GOT3 (cell line): ENCODE data around the gene ANXA6.

Experiments used
- DNase-seq: peaks from one replicate; lab custom pipeline; 2025; ENCODE audit warnings: mixed read lengths; lab: John Stamatoyannopoulos, UW

Gene ANXA6

GRCh38 chr5:151128817-151129216, 28.8 kb downstream of the ANXA6 start:
- no peak for DNase-seq

- DNase-seq = no peak
Observed at GRCh38 chr5:151127926-151128325, 29.7 kb downstream of the ANXA6 start.

GRCh38 chr5:151126199-151126645, 31.4 kb downstream of the ANXA6 start:
- DNase-seq = no peak

DNA sequence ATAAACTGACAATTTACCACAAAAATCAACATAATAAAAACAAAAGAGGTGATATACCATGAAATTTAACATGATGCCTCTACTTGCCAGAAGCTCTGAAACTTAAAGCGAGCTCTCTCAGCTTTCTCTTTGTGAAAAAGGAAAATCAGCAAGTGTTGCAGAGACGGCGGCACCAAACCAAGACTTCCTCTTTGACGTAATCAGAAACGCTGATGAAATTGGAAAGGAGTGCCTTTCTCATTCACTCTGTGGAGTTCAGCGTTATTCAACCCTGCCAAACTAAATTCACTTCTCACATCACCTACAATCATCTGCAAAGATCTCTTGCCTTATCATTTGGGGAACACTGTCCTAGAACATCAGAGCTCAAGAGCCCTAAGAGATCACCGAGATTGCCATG, 32.2 kb downstream of the ANXA6 start:
- no peak for DNase-seq

DNA sequence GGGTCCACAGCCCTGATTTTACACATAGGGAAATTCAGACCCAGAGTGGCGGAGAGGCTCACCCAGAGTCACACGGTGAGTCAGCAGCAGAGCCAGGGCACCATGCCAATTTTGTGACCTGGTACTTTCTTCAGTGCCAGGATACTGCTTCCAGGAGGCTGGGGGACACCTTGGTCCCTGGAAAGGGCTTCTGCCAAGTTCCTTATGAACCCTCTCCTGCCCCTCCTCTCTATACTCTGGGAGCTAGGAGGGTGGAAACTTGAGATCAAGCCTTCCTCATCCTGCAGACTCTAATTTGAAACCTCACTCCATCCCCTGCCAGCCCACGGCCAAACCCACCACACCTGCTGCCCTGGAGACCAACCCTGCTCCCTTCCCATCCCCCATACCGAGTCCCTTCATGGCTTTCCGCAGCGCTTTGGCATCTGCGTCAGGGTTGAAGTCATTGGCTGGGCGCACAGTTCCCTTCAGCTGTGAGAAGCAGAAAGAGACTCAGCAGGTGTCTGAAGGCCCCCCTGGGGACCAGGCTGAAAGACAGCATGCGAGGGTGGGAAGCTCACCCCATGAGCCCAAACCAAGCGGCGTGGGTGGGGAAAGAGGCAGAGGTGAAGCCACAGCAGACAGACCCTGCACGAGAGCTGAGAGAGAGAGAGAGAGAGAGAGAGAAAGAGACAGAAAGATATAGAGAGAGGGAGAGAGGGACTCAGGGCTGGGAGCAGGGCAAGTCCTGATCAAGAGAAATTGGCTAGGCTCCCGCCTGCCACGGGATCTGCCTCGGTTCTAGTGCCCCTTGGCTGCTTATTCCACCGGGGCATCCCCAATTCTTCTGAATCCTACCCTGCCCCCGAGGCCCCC, 33.5 kb downstream of the ANXA6 start:
- DNase-seq = no peak

- no peak for DNase-seq
Observed at GRCh38 chr5:151122828-151123227, 34.8 kb downstream of the ANXA6 start.

DNA sequence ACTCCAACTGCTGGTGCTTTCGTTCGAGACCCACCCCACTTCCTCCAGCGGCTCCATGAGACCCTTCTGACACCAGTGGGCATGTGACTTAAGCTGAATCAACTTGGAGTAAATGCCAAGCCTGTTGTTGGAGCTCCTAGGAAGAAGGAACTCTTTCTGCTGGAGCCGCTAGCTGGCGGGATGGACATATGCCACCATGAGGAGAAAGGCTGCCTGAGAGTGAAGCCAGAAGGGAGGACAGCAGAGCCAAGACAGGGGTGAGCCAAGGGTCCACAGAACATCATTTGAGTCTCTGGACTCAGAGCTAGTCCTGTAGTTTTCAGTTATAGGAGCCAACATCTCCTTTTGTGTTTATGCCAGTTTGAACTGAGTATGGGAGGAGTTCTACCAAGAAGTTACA, 35.9 kb downstream of the ANXA6 start:
- DNase-seq = no peak

- DNase-seq = no peak
Observed at GRCh38 chr5:151121095-151121494, 36.5 kb downstream of the ANXA6 start.

GRCh38 chr5:151118913-151119575, 38.5 kb downstream of the ANXA6 start:
- DNase-seq = no peak

DNA sequence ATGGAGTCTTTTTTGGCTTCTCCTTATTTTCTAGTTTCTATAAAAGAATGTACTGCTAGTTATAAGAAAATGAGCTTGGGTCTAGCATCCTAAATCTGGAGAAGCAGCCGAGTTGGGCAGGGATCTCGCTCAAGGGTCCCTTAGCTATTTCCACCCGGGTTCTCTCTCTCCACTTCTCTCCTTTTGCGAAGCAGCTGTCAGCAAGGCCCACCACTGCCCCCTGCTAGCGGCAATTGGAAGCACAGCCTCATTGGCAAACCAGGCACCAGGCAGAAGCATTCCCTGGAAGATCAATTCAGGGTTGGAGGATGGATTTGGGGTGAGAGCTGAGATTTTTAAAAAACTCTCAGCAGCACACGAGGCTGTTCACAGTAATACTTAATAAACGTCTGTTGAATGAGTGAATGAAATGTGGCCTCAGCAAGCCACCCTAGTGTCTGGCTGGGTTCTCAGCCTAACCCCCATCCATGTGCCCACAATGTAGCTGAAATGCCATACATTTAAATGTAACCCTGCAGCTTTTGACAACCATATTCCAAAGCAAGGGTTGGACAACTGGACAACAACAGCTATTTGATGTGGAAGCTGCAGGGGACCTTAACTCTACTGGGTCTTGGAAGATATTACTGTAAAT, 42.2 kb downstream of the ANXA6 start:
- DNase-seq = no peak

DNA sequence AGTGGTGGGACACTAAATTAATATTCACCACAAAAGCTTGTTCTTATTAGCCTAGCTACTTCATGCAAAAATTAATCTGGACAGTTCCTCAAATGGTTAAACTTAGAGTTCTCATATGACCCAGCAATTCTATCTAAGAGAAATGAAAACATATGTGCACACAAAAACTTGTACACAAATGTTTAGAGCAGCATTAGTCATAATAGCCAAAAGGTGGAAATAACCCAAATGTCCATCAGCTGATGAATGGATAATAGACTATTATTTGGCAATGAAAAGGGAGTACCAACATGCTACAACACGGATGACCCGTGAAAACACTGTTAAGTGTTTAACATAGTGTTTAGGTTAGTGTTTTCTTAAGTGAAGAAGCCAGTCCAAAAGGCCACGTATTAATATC, 43.9 kb downstream of the ANXA6 start:
- DNase-seq = no peak

DNA sequence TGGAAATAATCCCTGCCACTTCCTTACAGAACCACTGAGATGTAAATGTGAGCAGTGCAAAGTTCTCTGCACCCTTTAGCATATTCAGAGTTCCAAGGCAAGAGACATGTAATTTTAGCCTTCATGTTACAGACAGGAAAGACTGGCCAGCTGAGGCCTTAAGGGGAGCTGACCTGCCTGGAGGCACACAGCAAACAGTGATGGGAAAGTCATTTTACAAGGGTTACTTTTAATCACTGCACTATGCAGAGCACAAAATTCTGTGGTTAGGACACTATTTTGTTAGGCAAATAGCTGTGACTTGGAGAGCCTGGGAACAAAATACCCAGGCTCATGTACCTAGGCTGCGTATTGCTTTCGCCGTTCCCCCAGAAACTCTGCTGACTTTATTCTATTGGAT, 46.6 kb downstream of the ANXA6 start:
- no peak for DNase-seq

- DNase-seq = no peak
Observed at GRCh38 chr5:151110122-151110681, 47.4 kb downstream of the ANXA6 start.

GRCh38 chr5:151108566-151108965, 49.0 kb downstream of the ANXA6 start:
- DNase-seq = no peak

DNA sequence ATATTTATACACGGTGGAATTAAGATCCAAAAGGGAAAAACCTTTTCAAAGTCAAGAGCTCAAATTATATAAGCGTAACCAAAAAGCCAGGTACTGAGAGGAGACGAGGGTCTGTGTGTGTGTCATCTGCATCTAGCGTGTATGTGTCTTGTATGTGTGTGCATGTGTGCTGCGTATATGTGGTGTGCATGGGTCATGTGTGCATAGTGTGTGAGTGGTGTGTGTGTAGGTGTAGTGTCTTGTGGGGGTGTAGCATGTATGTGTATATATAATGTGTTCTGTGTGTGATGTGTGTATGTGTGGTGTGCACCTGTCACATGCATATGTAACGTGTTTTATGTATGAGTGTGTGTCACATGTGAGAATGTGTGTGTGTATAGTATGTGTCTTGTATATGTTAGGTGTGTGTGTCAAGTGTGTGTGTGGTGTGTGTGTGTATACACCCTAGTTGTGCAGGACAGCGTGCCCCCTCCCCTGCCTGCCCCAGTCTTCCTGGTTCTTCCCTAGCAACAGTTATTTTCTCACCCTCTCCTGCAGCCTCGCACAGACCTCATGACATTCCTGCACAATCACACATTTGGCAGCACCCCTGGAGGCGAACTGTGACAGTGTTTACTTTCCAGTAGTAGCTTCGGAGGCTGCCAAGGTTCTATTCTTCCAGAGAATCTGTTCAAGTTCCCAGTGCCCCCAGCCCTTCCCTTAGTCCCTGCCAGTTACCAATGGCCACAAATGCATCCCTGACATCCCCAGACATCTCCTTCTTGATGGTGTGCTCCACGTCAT, 49.6 kb downstream of the ANXA6 start:
- DNase-seq = no peak

- no peak for DNase-seq
Observed at GRCh38 chr5:151107084-151107483, 50.5 kb downstream of the ANXA6 start.

- DNase-seq = no peak
Observed at GRCh38 chr5:151106509-151106908, 51.1 kb downstream of the ANXA6 start.

DNA sequence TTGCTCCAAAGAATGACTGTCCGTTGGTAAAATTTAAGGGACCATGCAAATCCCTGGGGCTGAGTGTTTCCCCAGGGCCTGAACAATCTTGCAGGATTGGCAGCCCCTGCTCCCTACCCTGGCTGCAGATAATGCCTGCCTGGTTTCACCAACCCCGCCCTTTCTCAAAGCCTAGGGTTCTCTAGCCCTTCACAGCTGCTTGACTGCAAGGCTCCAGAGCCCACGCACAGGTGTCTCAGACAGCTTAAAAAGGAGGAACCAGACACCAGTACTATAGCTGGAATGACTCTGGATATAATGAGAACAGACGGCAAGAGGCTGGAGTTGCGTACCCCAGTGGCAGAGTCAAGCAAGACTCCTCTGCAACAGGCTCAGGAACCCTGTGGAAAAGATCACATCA, 51.5 kb downstream of the ANXA6 start:
- no peak for DNase-seq

DNA sequence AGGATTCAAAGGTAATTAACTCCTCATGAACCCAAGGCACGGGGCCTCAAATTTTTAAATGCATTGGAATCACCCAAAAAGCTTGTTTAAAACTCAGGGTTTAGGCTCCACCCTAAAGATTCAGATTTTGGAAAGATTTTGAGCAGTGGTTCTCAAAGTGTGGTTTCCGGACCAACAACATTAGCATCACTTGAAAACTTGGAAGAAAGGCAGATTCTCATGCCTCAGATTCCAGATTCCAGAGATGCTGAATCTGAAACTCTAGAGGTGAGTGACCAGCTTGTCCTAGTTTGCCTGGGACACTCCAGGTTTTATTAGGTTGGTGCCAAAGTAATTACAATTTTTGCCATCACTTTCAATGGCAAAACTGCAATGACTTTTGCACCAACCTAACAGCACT, 52.0 kb downstream of the ANXA6 start:
- DNase-seq = no peak

DNA sequence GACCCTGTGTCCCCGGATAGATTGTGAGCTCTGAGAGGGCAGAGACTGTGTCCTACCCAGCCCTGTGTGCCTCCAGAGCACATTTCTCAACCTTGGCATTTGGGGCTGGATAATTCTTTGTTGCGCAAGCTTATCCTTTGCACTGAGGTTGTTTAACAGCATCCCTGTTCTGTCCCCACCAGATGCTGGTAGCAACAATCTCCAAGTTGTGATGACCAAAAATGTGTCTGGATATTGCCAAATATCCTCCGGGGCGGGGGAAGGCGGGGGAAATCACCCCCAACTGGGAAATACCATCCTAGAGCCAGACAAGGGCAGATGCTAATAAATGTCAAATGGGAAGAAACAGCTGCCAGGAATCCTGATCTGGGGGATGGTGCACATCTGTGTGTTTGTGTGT, 52.8 kb downstream of the ANXA6 start:
- DNase-seq = no peak

- no peak for DNase-seq
Observed at GRCh38 chr5:151101746-151102145, 55.8 kb downstream of the ANXA6 start.

DNA sequence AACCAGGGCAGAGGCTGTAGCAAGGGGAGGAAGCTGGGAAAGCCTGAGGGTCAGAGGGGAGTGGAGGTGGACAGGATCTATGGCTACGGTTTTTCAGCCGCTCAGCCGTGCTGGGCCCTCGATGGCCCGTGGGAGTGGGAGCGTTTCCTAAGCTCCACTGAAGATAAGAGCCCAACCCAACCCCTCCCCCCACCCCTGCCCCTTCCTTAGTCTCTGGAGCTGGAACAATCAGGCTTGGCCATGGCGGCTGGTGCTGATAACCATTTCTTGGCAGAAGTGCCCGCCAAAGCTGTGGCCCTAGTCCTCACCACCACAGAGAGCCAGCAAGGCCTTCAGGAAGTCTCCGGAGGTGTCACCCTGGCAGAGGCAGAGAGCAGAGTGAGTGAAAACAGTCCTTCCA, 56.4 kb downstream of the ANXA6 start:
- no peak for DNase-seq
